Myocyte (in vitro differentiated cells): ENCODE results near the gene DUSP7. TPM values are rescaled to one million over a fixed set of nuclear protein-coding genes. Genes with fewer than 3 reads are reported as not detected.
"Not testable (repeated sequence)": the region's sequence is repeated elsewhere in the genome, so short reads cannot be mapped to it uniquely, and the experiment has no call there.

ENCODE experiments used
- DNase-seq: peaks from one replicate; pipeline ENCODE4 v3.0.0-alpha.2; 2012; ENCODE audit warnings: low read depth
- total RNA-seq: library from RNA; depleted of rRNA; stranded (reverse); fragments of >200 nt; gene quantifications from 2 replicates; pipeline ENCODE4 v1.2.3, GENCODE V29; 2014

Gene DUSP7
- total RNA-seq, 1 donor from 2014 or later: 12.3 TPM

DNA sequence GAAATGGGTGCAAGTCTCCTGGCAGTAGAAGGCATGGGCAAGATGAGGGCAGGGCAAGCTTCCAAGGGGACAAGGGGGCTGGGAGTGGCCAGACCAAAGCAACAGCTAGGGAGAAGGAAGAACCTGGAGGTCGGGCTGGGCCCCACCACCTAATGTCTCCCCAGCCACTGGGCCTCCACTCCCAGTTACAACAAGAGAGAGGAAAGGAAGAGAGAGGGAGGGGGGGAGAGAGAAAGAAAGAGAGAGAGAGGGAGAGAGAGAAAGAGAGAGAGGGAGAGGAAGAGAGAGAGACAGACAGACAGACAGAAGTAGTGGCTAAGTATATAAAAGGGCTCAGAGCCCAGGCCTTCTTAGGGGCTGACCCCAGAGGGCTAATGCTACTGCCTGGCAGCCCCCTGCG is 6.9 kb downstream of the DUSP7 start:
- DNase-seq: no peak

DNA sequence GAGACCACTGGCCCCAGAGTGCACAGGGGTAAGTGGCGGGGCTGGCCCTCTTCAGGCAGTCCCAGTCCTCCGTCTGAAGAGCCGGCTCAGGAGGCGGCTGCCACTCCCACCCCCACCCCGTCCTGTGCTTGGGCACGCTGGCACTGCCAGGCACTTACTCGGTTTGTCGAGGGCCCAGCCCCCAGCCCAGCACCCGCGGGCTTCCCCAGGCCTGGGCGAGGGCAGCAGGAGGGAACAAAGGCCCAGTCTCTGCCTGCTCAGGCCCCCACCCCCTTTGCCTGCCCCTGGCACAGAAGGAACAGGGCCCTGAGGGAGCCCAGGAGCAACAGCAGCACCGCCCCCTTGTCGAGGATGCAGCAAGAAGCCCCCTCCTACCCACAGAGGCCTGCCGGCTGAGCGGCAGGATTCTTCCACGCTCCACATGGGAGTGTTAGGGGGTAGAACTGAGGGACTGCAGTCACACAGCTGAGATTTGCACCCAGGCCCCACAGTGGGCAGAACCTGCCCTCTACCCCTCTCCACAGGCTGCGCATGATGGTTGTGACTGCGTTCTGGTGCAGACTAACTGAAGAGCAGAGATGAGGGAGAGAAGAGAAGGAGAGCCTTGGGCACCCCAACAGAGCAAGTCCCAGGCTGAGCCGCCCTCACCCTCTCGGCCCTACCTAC is 8.9 kb downstream of the DUSP7 start:
- no peak for DNase-seq

DNA sequence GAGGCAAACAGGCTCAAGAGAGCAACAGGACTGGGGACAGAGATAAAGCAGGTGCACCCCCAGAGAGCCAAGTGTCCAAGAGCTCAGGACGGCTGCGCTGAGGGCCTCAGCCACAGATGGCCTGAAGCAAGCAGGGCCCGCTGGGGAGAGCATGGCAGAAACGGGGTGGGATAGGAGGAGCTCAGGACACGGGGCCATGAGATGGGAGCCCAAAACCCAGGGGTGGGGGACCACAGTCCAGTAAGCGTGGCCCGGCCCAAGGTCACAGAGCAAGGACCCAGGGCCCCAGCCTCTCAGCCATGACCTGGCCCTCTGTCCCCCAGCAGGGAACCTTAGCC is 9.5 kb downstream of the DUSP7 start:
- no peak for DNase-seq

DNA sequence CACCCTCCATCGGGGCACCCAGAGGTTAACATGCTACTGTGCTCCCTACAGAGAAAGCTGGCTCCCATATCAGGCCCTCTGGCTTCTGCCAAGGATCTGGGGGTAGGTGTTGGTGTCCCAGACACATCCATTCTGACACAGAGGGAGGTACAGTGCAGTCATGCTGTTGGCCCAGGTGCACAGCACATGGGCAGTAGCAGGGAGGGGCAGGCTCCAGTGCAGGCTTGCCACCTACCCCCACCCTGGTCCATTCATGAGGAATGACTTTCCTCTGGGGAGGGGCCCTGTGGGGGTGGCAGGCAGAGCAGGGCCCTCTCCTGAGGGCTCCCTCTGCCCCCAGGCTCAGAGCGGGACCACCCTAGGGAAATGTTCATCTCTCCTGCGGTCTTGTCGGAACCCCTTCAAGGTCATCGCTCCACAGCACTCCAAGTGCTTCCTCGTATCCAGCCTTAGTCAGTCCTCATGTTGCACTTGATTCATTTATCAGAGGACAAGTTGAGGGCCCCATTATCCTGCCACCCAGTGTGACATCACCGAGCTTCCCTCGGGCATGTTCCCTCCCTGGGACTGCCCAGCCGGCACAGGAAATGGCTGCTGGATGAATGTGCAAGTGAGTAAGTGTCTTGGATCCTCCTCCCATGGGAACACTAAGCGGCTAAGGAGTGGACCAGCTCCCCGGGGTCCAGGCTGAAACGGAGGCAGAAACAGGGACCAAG is 10.0 kb downstream of the DUSP7 start:
- peak; percentile 78 for DNase-seq

DNA sequence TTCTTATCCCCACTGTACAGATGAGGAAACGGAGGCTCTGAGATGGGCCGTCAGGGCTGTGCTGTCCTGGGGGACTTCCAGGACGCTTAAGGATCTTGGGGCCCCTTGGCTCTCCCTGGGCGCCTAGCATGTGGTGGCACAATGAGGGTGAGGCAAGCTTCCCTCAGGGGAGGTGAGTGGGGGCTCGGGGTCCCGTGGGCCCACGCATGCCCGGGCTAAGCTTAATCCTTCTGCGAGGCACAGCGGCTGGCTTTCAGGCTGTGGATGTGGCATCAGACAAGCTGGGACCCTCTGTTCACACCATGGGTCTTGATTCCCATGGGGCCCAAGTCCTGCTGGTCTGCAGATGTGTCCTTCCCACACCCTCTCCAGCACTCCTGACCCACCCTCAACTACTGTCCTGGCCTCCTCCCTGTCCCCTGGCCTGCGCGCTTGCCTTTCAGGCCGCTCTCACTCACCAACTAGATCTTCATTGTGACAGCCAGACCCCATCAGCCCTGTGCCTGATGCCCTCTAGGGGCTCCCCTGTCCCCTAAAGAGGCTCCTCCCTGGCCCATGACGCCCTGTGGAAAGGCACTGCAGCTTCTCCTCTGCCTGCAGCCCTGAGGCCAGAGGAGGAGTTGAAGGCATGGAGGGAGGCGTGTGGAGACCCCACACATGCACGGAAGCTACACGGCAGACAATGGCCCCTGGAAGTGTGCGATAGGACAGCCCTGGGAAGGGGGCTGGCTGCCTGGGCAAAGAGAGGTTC is 11.3 kb downstream of the DUSP7 start:
- no peak for DNase-seq

DNA sequence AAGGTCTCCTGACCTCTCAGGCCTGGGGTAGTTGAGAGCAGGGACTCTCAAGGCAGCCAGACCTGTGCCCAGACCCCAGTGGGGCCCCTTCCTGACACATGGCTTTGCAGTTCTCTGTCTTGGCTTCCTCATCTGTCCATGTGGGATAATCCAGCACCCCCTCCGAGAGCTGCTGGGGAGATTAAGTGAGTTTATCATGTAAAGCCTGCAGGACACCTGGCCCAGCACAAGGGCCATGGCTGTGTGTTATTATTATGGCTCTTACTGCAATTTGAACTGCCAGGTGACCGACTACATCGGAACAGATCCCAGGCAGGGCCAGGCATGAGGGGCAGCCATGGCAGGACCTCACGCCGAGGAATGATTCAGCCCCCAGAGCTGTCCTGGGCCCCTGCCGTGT is 12.6 kb downstream of the DUSP7 start:
- no peak for DNase-seq

DNA sequence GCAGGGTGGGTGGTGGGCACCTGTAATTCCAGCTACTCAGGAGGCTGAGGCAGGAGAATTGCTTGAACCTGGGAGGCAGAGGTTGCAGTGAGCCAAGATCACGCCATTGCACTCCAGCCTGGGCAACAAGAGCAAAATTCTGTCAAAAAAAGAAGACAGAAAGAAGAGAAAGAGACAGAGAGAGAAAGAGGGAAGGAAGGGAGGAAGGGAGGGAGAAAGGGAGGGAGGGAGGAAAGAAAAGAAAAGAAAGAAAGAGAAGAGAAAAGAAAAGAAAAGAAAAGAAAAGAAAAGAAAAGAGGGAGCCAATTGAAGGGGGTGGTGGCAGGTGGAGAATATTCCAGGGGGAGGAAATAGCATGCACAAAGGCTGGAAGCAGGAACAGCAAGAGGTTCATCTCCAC is 13.3 kb downstream of the DUSP7 start:
- not testable (repeated sequence) for DNase-seq

DNA sequence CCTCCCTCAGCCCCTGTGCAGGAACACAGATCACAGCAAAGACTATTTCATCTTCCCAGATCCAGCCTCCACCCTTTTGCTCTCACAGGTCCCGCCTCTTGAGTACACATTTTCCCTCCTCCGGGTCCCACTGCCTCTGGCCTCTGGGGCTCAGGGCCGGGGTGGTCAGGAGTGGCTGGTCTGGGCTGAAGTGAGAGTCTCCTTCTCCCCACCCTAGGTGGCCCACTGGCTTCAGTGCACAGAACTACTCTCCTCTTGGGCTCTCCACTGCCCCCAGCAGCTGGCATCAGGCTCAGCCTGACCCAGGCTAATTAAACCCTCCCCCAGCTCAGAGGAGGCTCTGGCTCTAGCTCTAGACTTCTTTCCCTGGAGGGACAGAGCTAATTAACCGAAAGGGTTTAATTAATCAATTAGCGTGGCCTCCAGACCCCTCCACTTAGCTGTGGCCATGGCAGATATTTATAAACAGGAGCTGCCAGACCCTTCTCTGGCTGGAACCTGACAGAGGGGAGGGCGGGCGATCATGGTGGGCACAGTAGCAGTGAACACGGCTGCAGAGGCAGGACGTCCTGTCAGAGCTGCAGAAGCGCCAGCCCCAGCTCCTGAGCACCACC is 15.1 kb downstream of the DUSP7 start:
- no peak for DNase-seq

DNA sequence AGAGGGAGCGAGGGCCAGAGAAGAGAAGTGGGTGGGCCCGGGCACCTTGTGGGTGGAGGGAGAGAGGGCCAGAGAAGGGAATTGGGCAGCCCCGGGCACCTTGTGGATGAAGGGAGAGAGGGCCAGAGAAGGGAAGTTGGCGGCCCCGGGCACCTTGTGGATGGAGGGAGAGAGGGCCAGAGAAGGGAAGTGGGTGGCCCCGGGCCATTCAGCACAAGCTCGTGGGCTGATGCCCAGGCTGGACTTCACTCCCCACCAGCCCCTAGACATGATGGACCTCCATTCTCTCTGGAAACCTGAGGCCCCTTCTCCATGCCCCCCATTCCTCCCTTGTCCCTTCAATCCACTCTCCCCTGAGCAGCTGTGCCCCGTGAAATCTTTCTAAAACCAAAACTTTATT is 15.8 kb downstream of the DUSP7 start:
- DNase-seq: no peak

DNA sequence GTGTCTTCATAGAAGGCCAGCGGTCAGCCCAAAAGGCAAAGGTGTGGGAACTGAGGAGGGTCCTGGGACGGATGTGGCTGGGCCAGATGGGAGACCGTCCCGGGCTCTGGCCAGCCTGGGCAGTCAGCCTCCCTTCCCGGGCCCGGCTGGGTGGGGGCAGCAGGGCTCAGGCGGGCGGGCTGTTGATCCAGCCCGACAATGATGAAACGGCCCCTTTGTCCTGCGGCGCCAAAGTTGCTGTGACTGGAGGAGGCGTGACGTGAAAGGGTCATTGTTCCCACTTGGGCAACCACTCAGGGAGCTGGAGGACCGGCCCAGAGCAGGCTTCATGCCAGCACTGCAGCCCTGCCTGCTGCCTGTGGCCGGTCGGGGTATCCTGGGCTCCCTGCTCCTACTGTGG is 16.5 kb downstream of the DUSP7 start:
- DNase-seq: no peak

DNA sequence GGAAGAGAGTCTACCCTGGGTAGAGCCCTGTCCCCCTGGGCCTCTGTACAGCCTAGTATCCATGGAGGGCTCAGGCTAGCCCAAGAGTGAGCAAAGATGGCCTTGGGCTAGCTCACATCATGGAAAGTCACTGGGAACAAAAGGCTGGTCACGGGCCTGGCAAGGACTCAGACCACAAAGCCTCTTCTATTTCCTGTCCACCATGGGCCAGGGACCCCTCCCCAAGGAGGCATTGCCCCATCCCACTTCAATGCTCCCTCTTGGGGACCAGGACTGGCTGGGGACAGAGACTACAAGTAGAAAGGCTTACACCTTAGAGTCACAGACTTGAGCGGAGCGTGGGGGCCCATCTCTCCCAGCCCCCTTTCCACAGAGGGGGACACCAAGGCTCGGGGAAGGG is 16.9 kb downstream of the DUSP7 start:
- no peak for DNase-seq

DNA sequence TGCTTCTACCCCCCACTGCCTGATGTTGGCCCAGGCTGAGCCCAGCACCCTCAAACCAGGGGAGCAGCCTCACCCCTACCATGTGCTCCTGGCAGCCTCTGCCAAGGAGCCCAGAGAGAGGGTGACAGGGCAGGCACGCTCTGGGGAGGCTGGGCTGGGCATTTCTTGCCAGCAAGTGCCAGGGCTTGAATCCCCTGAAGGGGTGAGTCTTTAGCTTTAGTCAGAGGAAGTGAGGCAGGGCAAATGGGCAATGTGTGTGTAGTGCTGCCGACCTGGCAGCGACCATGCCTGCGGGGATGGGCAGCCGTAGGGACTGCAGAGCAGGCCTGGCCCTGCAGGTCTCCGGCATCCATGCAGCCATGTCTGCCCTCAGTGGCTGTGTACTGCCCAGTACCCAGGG is 18.1 kb downstream of the DUSP7 start:
- no peak for DNase-seq

DNA sequence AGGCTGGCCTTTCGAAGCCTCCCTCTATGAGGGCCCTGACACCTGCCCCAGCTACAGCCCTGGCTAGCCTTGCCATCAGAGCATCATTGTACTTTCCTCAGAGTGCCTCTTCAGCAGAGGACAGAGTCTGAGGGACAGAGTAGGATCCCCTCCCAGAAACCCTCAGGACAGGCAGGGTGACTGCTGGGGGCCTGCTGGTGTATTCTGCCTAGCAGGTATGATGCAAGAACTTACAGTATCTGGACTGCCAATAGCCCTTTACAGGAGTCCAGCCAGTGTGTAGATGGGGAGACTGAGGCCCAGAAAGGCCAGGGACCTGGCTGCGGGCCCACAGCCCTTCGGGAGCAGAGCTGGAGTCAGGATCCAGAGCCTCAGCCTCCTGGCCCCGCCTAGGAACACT is 19.1 kb downstream of the DUSP7 start:
- no peak for DNase-seq

DNA sequence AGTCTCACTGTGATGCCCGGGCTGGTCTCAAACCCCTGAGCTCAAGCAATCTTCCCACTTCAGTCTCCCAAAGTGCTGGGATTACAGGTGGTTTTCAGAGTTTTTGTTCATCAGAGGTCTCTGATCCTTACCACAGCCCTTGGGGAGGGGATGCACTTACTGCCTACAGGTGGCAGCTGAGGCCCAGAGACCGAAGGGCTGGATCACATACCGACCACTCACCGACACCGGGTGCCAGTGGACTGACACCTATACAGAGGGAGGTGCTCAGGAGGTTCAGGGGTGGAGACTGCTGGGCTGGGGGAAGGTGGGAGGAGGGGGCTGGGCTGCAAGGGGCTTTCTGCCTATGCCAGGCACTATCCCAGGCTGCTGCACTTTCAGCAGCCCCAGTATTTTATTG is 19.5 kb downstream of the DUSP7 start:
- DNase-seq: no peak

DNA sequence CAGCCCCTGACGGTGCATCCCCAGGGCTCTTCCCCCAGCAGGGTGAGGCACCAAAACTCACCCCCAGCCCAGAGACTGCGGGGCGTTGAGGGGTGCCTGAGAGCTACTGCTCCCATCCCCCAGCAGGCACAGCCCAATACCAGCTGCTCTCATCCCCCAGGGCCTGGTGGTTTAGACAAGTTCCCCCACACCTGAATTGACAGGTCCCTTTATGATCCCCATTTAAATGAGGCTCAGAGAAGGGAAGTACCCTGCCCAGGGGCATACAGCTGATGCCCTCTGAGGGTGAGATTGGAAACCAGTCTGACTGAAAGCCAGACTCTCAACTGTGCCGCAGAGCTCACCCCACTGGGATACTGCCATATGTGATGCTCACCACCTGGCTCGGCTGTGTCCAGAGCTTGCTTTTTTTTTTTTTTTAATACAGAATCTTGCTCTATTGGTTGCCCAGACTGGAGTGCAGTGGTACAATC is 20.1 kb downstream of the DUSP7 start:
- DNase-seq: no peak

DNA sequence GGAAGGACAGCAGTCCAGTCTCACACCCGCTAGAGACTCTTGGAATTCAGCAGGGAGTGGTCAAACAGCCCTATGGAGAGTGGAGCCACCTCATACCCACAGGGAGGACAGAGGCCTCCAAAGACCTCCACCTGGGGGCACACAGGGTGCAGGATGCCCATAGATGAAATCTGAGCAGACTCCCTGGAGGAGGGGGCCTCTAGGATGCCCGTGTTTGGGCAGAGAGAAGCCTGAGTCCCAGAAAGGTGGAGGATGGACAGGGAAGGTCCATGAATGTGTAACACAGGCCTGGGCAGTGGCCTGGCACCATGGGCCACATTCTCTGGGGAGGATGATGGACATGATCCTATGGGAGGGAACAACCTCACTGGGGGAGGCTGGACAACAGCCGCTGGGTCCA is 21.7 kb downstream of the DUSP7 start:
- no peak for DNase-seq

DNA sequence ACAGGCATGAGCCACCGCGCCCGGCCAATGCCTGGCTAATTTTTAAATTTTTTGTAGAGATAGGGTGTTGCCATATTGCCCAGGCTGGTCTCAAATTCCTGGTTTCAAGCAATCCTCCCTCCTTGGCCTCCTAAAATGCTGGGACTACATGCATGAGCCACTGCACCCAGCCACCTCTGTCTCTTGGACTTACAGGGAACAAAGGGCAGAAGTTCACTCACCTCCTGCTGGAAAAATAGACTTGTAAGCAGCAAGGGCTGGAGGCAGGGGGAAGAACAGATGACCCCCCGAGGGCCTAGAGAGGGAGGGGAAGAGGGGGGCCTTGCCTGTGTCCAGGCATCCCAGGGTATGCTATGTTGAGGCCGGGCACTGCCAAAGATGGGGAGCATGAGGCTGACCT is 22.2 kb downstream of the DUSP7 start:
- DNase-seq: no peak

DNA sequence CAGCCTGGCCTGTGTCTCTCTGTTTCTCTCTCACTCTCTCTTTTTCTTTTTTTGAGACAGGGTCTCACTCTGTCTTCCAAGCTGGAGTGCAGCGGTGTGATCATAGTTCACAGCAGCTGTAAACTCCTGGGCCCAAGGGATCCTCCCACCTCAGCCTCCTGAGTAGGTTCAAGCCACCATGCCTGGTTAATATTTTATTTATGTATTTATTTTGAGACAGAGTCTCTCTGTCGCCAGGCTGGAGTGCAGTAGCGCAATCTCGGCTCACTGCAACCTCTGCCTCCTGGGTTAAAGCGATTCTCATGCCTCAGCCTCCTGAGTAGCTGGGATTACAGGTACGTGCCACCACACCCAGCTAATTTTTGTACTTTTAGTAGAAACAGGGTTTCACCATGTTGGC is 22.6 kb downstream of the DUSP7 start:
- DNase-seq: not testable (repeated sequence)

DNA sequence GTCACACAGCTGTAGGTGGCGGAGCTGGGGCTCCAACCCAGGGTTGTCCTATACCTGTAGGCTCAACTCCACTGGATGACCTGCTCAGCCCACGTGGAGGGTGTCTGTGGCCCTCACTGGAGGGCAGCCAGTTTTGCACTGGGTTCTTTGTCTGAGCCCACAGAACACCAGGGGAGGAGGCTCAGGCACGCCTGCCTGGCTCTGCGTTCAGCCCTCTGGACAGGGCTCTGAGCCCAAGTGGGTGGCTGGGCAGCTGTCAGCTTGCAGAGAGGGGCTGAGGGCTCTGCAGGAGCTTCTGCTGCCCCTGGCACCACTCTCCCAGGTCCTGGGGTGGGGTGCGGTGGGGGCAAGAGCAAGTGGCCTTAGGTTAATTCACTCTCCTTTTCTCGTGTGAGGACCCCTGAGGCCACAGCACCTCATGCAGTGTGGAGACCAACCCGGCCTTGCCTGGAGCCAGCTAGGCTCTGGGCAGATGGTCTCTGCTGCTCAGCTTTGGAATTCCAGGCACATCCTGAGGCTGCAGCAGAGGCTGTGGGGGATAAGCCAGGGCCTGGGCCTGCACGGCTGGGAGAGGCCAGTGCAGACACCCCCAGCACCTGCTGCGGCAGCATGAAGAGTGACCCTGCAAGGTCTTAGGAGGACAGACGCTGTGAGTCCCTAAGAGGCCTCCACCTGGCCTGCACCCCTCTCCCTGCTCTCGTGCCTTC is 23.5 kb downstream of the DUSP7 start:
- DNase-seq: no peak

DNA sequence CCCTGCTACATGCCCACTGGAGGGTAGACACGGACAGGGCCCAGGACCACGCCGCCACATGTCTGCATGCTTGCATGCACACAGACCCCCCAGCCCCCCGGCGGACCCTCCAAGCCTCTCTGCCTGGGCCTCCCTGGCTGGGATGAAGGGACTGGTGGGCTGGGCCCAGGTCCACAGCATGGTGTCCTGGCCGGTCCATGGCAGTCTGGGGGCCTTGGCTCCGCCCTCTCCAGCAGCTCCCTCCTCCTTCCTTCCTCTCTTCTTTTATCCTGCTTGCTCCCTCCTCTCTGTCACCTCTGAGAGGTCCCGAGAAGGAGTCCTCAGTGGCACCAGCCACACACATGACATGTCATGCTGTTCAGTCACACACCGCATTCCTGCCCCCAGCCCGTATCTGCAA is 24.5 kb downstream of the DUSP7 start:
- no peak for DNase-seq

DNA sequence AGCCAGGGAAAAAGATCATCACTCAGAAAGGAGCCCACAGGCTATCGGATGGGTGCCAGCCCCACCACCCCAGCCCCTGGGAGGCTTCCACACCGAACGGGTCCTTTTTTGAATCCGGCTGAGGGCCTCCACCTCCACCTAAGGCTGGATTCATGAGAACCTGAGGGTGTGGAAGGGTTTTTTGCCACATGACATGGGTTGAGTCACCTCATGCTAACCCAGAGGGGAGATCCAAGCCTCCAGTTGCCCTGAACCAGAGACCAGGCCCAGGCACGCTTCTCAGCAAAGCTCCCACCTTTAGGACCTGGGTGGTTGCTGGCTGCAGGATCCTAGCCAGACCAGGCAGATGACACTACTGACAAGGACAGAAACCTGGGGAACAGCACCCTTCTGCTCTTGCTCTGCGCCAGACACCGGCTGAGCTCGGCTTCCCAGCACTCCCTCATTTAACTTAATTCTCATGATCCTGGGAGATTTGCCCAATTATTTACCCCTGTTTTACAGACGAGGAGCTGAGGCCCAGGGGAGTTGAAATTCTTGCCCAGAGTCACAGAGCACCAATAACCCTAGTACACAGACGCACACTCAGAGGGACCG is 25.6 kb downstream of the DUSP7 start:
- DNase-seq: no peak
